NCI-H2227 (cell line): ENCODE data around the gene LINC01488.
A peak's percentile ranks its signal among the peaks of the same experiment; 100 is the strongest.

Experiments used
- DNase-seq: peaks from one replicate; lab custom pipeline; 2025; ENCODE audit not compliant: unreplicated experiment; lab: John Stamatoyannopoulos, UW

LINC01488 gene

GRCh38 chr11:69481393-69481844 lies at the start of gene LINC01488:
LINC01488 (plus strand) TSS chr11:69481663.
- no peak for DNase-seq

DNA sequence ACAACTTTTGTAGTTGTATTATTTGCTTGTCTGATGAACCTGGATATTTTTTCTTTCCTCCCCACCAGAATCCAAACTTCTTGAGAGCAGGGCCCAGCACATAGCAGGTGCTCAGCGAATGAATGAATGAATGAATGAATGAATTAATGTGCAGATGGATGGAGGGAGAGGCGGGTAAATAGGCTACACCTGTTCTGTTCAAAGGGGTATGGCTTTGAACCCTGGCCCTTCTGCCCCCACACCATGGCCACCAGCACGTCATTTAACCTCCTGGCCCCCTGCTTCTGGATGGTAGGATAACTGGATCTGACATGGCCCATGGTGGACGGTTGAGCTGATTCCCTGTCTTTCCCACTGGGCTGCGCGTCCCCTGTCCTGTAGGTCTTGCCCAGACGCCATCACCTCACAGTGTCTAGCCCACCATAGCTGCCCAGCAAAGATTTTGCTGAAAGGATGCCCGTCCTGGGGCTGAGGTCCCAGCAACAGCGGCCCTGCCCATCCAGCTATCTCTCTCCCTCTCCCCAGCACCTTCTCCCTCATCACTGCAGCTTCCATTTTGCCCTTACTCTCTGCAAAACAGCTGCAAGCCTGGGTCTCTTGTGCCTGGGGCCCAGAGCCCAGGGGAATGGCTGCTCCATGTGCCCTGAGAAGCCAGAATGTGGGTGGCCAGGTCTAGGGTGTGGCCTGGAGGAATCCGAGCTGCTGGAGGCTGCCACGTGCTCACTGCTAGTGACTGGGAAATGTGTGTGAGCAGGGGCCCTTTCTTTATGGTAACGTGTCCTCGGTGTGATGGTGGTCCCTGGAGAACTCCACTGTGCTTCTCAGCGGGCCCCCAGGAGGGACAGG lies 49.3 kb upstream of the LINC01488 start:
- DNase-seq, result no peak

GRCh38 chr11:69433741-69434140 lies 47.7 kb upstream of the LINC01488 start:
- DNase-seq, result no peak

DNA sequence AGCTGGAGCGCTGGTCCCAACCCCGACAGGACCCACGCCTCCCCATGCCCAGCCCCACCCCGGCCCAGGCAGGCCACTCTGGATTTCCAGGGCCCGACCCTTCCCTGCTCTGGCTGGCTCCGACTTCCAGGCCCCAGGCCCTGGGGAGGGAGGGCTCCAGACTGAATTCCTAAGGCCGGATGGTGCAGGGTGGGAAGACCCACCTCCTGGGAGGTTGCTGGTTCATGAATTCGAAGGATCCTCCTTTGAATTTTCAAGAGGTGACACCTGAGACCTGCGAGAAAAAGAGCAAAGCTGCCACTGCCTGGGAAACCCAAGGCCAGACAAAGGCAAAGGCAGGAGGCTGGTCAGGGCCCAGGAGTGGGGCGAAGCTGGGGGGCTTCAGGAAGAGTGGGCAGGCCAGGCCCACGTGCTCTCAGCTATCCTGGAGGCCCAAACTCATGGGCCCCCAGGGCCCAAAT lies 47.0 kb upstream of the LINC01488 start:
- no peak for DNase-seq

DNA sequence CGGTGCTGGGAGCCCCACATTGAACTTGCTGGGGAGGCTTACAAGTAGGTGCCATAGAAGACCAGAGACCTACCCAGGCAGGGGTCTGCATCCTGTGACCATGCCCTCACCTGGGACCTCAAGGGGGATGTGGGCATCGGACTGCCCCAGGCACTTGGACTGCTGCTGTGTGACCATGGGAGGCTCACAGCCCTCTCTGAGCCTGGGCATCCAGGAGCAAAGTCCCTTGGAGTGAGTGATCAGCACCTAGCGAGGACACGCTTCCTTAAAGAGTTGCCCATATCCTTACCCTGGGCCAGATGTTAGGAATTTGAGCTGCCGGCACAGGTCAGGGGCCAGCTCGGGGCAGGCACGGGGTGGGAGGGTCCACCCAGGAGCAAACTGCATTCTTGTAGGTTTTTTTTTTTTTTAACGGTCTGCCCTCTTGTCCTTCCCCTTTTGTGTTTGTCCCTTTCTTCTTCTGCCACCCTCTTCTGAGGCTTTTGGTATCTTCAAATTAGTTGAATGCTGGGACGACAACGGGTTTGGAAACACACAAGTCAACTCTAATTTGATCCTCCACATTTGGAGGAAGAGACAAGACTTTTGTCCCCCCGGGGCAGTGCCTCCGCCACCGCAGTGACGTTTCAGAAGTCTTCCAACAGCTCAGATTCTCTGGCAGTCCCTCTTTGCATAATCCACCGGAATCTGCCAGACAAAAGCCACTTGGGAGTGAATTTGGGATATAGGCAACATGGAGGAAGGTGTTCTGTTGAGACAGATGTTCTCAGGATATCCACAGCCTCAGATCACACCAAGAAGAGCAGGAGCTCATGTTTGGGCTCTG lies 46.1 kb upstream of the LINC01488 start:
- no peak for DNase-seq

GRCh38 chr11:69436041-69436982 lies 45.2 kb upstream of the LINC01488 start:
- no peak for DNase-seq

DNA sequence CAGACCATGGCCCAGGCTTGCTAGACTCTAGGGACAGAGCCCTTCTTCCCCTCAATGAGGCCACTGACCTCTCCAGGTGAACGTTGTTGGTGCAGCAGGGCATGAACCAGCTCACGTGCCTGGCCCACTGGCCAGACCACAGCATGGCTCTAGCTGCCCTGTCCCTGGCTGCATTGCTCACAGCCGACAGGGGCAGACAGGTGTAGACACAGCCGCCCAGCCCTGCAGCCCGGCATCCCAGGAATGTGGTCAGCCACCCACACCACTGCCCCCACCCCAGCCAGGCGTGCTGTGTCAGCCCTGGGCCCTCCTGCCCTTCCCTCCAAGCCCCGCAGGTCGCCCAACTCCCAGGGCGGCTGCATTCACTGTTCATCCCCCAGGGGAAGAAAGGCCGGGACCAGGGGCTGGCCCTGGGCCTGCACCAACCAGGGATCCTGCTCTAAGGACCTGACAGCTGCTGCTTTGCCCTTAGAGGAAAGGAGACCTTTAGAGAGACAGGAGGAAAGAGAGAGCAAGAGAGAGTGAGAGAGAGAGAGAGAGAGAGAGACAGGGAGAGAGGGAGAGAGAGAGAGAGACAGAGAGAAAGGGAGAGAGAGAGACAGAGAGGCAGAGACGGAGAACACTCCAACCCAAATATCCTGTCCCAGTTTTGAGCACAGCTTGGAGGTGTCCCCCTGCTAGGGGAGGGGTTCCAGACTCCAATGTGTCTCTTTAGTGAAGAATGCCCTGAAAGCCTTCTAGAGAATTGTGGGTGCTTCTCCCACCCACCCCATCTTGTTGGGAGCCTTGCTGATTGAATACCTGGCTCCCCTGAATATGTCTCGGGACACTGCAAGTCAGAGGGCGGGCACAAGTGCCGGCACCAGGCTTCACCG lies 44.2 kb upstream of the LINC01488 start:
- no peak for DNase-seq

DNA sequence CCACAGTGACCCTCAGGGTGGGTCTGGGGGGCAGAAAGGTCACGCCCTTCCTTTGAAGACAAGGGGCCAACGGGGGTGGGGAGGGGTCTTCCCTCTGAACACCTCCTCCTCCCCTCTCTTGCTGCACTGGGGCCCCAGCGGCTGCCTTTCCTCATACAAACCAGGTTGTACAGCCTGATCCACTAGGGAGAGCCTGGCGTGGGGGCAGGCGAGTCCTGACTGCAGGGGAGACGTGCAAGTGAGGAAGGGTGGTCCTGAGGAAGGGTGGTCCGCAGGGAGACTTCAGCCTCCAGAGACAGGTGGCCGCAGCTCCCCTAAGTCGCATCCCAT lies 43.6 kb upstream of the LINC01488 start:
- DNase-seq, result no peak

DNA sequence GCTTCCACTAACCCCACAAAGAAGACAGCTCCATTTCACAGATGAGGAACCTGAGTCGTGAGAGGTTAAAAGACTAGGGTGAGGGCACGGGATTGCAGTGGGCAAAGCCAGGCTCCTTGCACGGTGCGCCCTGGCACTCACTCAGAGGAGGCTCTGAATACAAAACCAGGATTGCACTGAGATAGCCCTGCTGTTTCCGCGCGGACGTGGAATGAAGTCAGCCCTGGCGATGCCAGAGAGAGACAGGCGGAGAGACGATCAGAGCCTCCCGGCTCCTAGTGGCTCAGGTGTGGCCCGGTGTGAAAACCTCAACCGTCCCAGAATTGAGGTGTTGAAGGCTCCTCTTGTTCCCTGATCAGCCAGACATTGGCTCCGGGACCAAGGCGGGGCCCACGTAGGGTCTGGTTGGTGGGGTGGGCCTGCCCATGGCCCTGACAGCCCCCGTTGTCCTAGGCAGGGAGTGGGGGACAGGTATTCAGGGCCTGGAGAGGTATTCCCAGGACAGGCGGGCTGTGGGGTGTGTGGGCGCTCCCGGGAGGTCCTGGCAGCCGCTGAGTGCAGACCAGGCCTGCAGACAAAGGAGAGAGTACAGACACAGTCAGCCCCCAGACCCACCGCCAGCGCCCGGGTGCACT lies 43.1 kb upstream of the LINC01488 start:
- no peak for DNase-seq

DNA sequence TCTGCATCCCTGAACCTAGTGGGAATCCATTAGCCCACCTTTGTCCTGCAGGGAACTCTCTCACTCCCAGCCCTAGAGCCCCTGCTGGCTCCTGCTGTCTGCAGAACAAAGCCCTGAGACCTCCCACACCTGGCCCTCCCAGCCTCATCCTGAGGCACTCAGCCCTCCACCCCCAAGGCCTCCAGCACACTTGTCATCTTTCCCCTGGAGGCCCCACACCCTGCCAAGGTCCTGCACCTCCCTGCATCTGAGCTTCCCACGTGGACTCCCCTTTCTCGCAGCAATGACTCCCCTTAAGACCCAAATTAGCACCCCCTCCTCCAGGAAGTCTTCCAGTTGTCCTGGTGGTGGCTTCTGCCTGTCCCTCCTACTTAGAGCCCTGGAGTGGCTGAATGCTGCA lies 42.3 kb upstream of the LINC01488 start:
- no peak for DNase-seq

DNA sequence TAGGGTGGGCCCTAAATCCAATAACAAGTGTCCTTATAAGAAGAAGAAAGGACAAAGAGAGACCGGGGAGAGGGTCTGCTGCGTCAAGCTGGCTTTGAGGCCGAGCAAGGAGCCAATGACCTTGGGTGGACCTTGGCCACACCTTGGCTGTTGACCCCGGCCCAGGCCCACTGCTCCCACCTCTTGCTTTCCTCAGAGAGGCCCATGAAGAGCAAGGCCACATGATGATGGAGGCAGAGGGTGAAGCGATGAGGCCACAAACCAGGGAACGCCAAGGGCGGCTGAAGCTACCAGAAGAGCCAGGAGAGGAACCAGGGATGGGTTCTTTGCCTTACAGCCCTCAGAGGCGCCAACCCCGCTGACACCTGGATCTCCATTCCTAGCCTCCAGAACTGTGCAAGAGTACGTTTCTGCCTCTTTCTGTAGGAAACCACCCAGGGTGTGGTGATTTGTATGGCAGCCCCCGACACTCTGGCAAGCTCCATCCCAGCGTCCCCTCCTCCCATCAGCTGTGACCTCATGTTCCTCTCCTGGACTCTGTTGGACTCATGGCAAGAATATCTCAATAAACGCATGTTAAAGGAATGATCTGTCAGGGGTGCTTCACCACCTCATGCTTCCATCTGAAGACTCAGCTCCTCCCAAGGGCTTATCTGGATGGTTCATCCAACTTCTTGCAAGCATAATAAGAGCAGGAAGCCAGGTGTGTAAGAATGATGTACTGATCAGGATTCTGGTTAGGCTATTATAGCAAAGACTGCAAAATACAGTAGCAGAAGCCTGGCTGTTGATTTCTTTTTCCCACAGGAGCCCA lies 41.6 kb upstream of the LINC01488 start:
- no peak for DNase-seq

DNA sequence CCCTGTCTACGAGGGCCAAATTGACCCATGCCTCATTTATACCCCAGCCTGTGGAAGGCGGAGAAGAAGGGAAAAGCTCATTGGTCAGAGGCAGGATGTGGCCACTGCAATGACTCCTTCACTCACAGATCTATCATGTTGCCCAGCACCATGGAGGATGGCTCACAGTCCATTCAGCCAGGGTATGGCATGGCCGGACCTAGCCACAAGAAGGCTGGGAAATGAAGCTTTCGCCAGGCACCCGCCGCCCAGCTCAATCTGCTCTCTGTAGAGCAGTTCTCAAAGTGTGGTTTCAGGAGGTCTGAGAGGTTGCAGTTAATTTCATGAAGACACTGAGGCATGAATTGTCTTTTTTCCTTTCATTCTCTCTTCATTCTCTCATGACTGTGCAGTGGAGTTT lies 40.6 kb upstream of the LINC01488 start:
- DNase-seq, result no peak

GRCh38 chr11:69442012-69442806 lies 39.3 kb upstream of the LINC01488 start:
- no peak for DNase-seq

DNA sequence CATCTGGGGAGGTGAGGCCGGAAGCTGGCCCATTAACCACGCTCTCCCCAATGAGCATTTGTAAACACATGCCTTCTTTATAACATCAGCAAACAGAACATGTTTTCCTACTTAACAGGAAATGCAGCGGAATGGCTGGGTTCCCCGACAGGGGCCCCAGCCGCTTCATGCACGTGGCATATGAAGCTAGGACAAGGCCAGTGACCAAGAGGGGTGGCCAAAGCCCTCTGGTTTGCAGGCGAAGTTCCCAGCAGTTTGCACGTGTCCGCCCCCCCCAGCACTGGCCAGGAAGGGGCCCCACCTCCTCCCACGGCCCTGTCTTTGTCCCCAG lies 38.7 kb upstream of the LINC01488 start:
- no peak for DNase-seq

DNA sequence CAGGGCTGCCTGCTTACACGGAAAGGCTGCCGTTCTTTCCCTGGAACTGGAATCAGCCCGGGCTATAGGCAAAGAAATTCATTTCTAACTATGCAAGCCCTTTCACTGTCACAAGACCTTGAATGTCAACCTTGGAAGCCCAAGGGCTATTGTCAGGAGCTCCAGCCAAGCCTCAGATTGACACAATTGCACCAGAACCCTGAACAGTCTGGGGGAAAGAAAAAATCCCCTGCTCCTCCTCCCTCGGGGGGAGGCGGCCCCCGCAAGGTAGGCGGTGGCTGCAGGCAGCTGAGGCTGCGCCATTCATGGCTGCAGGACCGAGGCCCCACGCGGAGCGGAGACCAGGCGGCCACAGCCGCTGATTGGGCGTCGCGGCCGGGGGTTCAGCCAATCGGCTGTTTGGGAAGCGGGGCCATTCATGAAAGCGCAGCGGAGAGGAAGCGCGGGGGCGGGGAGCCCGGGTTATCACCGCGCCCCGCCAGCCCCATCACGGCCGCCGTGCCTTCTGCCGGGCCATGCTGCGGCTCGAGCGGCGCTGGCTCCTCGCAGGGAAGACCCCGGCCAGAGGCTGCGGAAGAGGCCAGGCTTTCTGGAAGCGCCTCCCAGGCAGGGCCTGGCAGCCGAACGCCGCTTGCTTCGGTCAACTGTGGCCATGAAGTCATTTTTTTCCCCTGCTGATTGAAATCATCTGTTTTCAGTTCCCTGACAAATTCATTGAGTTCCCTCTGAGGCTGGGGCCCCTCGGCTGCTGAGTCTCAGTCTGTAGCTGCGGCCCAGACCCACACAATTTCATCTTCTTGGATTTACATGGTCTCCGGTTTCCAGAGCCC lies 38.1 kb upstream of the LINC01488 start:
- DNase-seq, result peak; percentile 96

GRCh38 chr11:69443968-69444364 lies 37.5 kb upstream of the LINC01488 start:
- no peak for DNase-seq
